Bronchial epithelial cell (primary cell): ENCODE results near the gene SNX25. TPM values are rescaled to one million over a fixed set of nuclear protein-coding genes. Genes with fewer than 3 reads are reported as not detected.

Source experiments
- DNase-seq: peaks from one replicate; pipeline ENCODE4 v3.0.0-alpha.2; 2010; ENCODE audit warnings: low read depth
- FAIRE-seq: peaks from 2 replicates; lab custom pipeline; 2011; peaks lifted over from hg19 to GRCh38; lab: Jason Lieb, UNC
- H3K27me3 ChIP-seq: 2 replicates; pipeline ENCODE4 v1.5.1; 2011; ENCODE audit warnings: low read length; ENCODE audit not compliant: control insufficient read depth, insufficient read depth
- H3K36me3 ChIP-seq: 2 replicates; pipeline ENCODE4 v1.5.1; 2011; ENCODE audit warnings: low read length; ENCODE audit not compliant: control insufficient read depth, insufficient read depth
- H3K4me3 ChIP-seq: 2 replicates; pipeline ENCODE4 v1.5.1; 2011; ENCODE audit warnings: mild to moderate bottlenecking, low read depth, low read length, control low read depth
- total RNA-seq: library from RNA; depleted of rRNA; stranded (reverse); fragments of >200 nt; gene quantifications from 2 replicates; pipeline ENCODE4 v1.2.1, GENCODE V29; 2014
- TF ChIP-seq, protein P1 (sequence below): IDR thresholded peaks from 2 replicates; pipeline ENCODE4 v1.5.1; 2011; ENCODE audit warnings: mild to moderate bottlenecking, moderate library complexity, low read length, control low read depth, inconsistent platforms; ENCODE audit not compliant: insufficient read depth, severe bottlenecking

Gene SNX25
- total RNA-seq, 1 donor from 2014 or later, result 18.4 TPM

GRCh38 chr4:185290656-185291055 is 81.3 kb downstream of the SNX25 start:
- DNase-seq, result no peak
- TF ChIP-seq, protein P1, sequence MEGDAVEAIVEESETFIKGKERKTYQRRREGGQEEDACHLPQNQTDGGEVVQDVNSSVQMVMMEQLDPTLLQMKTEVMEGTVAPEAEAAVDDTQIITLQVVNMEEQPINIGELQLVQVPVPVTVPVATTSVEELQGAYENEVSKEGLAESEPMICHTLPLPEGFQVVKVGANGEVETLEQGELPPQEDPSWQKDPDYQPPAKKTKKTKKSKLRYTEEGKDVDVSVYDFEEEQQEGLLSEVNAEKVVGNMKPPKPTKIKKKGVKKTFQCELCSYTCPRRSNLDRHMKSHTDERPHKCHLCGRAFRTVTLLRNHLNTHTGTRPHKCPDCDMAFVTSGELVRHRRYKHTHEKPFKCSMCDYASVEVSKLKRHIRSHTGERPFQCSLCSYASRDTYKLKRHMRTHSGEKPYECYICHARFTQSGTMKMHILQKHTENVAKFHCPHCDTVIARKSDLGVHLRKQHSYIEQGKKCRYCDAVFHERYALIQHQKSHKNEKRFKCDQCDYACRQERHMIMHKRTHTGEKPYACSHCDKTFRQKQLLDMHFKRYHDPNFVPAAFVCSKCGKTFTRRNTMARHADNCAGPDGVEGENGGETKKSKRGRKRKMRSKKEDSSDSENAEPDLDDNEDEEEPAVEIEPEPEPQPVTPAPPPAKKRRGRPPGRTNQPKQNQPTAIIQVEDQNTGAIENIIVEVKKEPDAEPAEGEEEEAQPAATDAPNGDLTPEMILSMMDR, result no peak
- Histone ChIP-seq H3K27me3 (no peaks in the 10 kb centered on the region), H3K36me3 (peaks cover 3% of the 10 kb centered on the region), H3K4me3 (no peak overlapping the region)
- FAIRE-seq, result no peak

DNA sequence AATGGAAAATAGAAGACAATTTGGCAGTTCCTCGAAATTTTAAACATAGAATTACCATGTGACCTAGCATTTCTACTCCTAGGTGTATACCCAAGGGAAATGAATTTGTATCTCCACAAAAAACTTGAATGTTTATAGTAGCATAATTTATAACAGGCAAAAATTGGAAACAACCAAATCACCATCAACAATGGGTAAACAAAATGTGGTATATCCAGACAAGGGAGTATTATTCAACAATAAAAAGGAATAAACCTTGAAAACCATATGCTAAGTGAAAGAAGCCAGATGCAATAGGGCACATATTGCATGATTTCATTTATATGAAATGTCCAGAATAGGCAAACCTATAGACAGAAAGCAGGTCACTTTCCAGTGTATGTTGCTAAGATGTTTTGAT is 83.8 kb downstream of the SNX25 start:
- TF ChIP-seq, protein P1, result no peak
- peaks cover 3% of the 10 kb centered on the region for H3K36me3 ChIP-seq
- H3K27me3 ChIP-seq, result no peaks in the 10 kb centered on the region
- no peak overlapping the region for H3K4me3 ChIP-seq
- DNase-seq (no peak), FAIRE-seq (no peak)

GRCh38 chr4:185296665-185297460 is 87.5 kb downstream of the SNX25 start:
- H3K4me3 ChIP-seq, result no peak overlapping the region
- no peak for FAIRE-seq
- no peaks in the 10 kb centered on the region for H3K27me3 ChIP-seq
- TF ChIP-seq, protein P1, result no peak
- no peak for DNase-seq
- H3K36me3 ChIP-seq, result no peaks in the 10 kb centered on the region

GRCh38 chr4:185298728-185299430 is 89.5 kb downstream of the SNX25 start:
- H3K36me3 ChIP-seq, result no peaks in the 10 kb centered on the region
- H3K27me3 ChIP-seq, result no peaks in the 10 kb centered on the region
- TF ChIP-seq, protein P1, result no peak
- H3K4me3 ChIP-seq, result no peak overlapping the region
- DNase-seq, result no peak
- FAIRE-seq, result peak; percentile 32

DNA sequence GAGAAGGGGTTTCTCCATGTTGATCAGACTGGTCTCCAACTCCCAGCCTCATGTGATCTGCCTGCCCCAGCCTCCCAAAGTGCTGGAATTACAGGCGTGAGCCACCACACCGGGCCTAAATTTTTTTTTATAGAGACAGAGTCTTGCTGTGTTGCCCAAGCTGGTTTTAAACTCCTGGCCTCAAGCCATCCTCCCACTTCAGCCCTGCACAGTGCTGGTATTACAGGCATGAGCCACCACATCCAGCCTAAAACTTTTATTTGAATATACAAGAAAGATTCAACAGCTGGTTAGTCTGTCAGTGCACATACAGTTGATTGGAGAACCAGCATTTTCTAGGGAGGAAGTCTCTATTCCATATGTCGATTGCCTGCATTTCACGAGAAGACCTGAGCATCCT is 95.1 kb downstream of the SNX25 start:
- DNase-seq (no peak), FAIRE-seq (no peak)
- no peaks in the 10 kb centered on the region for H3K36me3 ChIP-seq
- TF ChIP-seq, protein P1, result no peak
- no peak overlapping the region for H3K4me3 ChIP-seq
- H3K27me3 ChIP-seq, result no peaks in the 10 kb centered on the region
